CD4-positive, alpha-beta T cell treated with Interleukin-15 for 1 hour (primary cell): ENCODE measurements around the gene MICU1.
"Not testable (repeated sequence)": the region's sequence is repeated elsewhere in the genome, so short reads cannot be mapped to it uniquely, and the experiment has no call there.

Source experiments
- DNase-seq: peaks from one replicate; pipeline ENCODE4 v3.0.0-alpha.2; 2020

Gene MICU1

GRCh38 chr10:72429931-72430330 is 195.9 kb downstream of the MICU1 start:
- no peak for DNase-seq

GRCh38 chr10:72426986-72427385 is 198.9 kb downstream of the MICU1 start:
- no peak for DNase-seq

GRCh38 chr10:72425133-72425532 is 200.7 kb downstream of the MICU1 start:
- DNase-seq, result no peak

- no peak for DNase-seq
Measured at GRCh38 chr10:72424561-72424960, 201.3 kb downstream of the MICU1 start.

GRCh38 chr10:72423426-72423825 is 202.5 kb downstream of the MICU1 start:
- no peak for DNase-seq

GRCh38 chr10:72421885-72422540 is 203.9 kb downstream of the MICU1 start:
- no peak for DNase-seq

GRCh38 chr10:72419241-72419640 is 206.6 kb downstream of the MICU1 start:
- no peak for DNase-seq

- DNase-seq, result no peak
Measured at GRCh38 chr10:72418679-72419078, 207.2 kb downstream of the MICU1 start.

- DNase-seq, result no peak
Measured at GRCh38 chr10:72417971-72418370, 207.9 kb downstream of the MICU1 start.

GRCh38 chr10:72416661-72417060 is 209.2 kb downstream of the MICU1 start:
- DNase-seq, result no peak

GRCh38 chr10:72414642-72415041 is 211.2 kb downstream of the MICU1 start:
- DNase-seq, result no peak

- no peak for DNase-seq
Measured at GRCh38 chr10:72409167-72409566, 216.7 kb downstream of the MICU1 start.

- no peak for DNase-seq
Measured at GRCh38 chr10:72407927-72408600, 217.8 kb downstream of the MICU1 start.

- DNase-seq, result no peak
Measured at GRCh38 chr10:72407471-72407870, 218.4 kb downstream of the MICU1 start.

- not testable (repeated sequence) for DNase-seq
Measured at GRCh38 chr10:72395581-72395980, 230.3 kb downstream of the MICU1 start.

GRCh38 chr10:72392571-72392970 is 233.3 kb downstream of the MICU1 start:
- DNase-seq, result no peak

GRCh38 chr10:72390764-72391163 is 235.1 kb downstream of the MICU1 start:
- no peak for DNase-seq

GRCh38 chr10:72389716-72390115 is 236.2 kb downstream of the MICU1 start:
- DNase-seq, result no peak

- no peak for DNase-seq
Measured at GRCh38 chr10:72389014-72389413, 236.9 kb downstream of the MICU1 start.

GRCh38 chr10:72388062-72388461 is 237.8 kb downstream of the MICU1 start:
- DNase-seq, result no peak

- DNase-seq, result no peak
Measured at GRCh38 chr10:72386916-72387586, 238.8 kb downstream of the MICU1 start.

GRCh38 chr10:72385724-72386123 is 240.2 kb downstream of the MICU1 start:
- DNase-seq, result no peak

GRCh38 chr10:72384982-72385381 is 240.9 kb downstream of the MICU1 start:
- not testable (repeated sequence) for DNase-seq

- DNase-seq, result no peak
Measured at GRCh38 chr10:72379776-72380175, 246.1 kb downstream of the MICU1 start.
